ENCODE results near the gene VPS37B. TPM values are rescaled to one million over a fixed set of nuclear protein-coding genes. Genes with fewer than 3 reads are reported as not detected.

VPS37B gene
- total RNA-seq = 9.3 and 15.7 TPM in 2 replicates

GRCh38 chr12:122895704-122896636 lies at the start of gene VPS37B:
Gene VPS37B (minus strand): TSS chr12:122896124. CDS start chr12:122896062, 62 bp downstream.

GRCh38 chr12:122834921-122835749 lies 60.8 kb downstream of the VPS37B start, which contains the start of gene HIP1R:
Gene HIP1R (plus strand): TSS chr12:122835457. CDS start chr12:122835551, 94 bp downstream.

Other genes starting within 250 kb of the VPS37B start
- not detected in 2 replicates for gene HCAR2, start 192.8 kb downstream of the VPS37B start, total RNA-seq
- not detected in 2 replicates for gene HCAR3, start 179.3 kb downstream of the VPS37B start, total RNA-seq
- 0.19 and 0.56 TPM in 2 replicates for gene HCAR1, start 165.3 kb downstream of the VPS37B start, total RNA-seq
- gene DENR, start 143.3 kb downstream of the VPS37B start, total RNA-seq = 29.9 and 39.3 TPM in 2 replicates
- 0.77 and 2.8 TPM in 2 replicates for gene CCDC62, start 121.6 kb downstream of the VPS37B start, total RNA-seq
- 9.9 and 12.7 TPM in 2 replicates for gene HIP1R, start 60.7 kb downstream of the VPS37B start, total RNA-seq
- 11.0 and 13.8 TPM in 2 replicates for gene ABCB9, start 70.3 kb upstream of the VPS37B start, total RNA-seq
- gene OGFOD2, start 79.1 kb upstream of the VPS37B start, total RNA-seq = 9.0 and 9.6 TPM in 2 replicates
- 101 and 234 TPM in 2 replicates for gene ARL6IP4, start 84.6 kb upstream of the VPS37B start, total RNA-seq